OCI-LY3 (cell line): ENCODE measurements around the gene RAD51B.

Source experiments
- CTCF ChIP-seq: fragments of 200-600, 300-600 bp; sonication (generic); IDR thresholded peaks from 2 replicates; pipeline ENCODE4 v1.5.1; 2014; ENCODE audit warnings: antibody characterized with exemption, low read length, low read depth
- EZH2phosphoT487 ChIP-seq: fragments of 200-600 bp; shearing (Covaris generic); IDR thresholded peaks from 2 replicates; pipeline ENCODE4 v1.6.1; 2018; ENCODE audit warnings: antibody characterized with exemption, mixed run types, low read depth

GRCh38 chr14:68450391-68451120 lies 631.0 kb downstream of the RAD51B start:
- TF ChIP-seq CTCF: no peak
- TF ChIP-seq EZH2phosphoT487: no peak
